Thoracic aorta (tissue), 2 donors: Measurements from ENCODE around the gene PDCD10. TPM values are rescaled to one million over a fixed set of nuclear protein-coding genes. Genes with fewer than 3 reads are reported as not detected.

ENCODE experiments used
- ATAC-seq: fragments of 150-250 bp; one replicate; pipeline ENCODE4 v1.8.0; 2017; ENCODE audit warnings: low read depth; ENCODE audit not compliant: insufficient number of reproducible peaks, low FRiP score
- DNase-seq: peaks from one replicate; pipeline ENCODE4 v3.0.0-alpha.2; 2020; ENCODE audit warnings: low spot score
- H3K27ac ChIP-seq, 2 donors: fragments of 200-600 bp; sonication (generic); 1 replicate in 1 of 2; 2 replicates in 1 of 2; pipeline ENCODE4 v1.5.1; 2016; ENCODE audit warnings: mild to moderate bottlenecking in 2 of 2, moderate library complexity in 2 of 2
- H3K27me3 ChIP-seq: fragments of 200-600 bp; sonication (generic); replicated peaks from 2 replicates; pipeline ENCODE4 v1.6.0; 2016; ENCODE audit warnings: mild to moderate bottlenecking; ENCODE audit not compliant: insufficient read depth
- H3K36me3 ChIP-seq: fragments of 200-600 bp; sonication (generic); one replicate; pipeline ENCODE4 v1.5.1; 2016
- H3K4me1 ChIP-seq, 2 donors: fragments of 200-600 bp; sonication (generic); 1 replicate in 1 of 2; 2 replicates in 1 of 2; pipeline versions ENCODE4 v1.5.1 to v1.6.0; 2016; ENCODE audit warnings: low read depth in 2 of 2, mild to moderate bottlenecking in 1 of 2; ENCODE audit not compliant: control insufficient read depth in 1 of 2
- H3K4me3 ChIP-seq: fragments of 200-600 bp; sonication (generic); 2 replicates; pipeline ENCODE4 v1.5.1; 2016; ENCODE audit warnings: mild to moderate bottlenecking
- H3K9me3 ChIP-seq: fragments of 200-600 bp; sonication (generic); 2 replicates; pipeline ENCODE4 v1.5.1; 2016
- CTCF ChIP-seq: fragments of 200-600 bp; sonication (generic); IDR thresholded peaks from one replicate; pipeline ENCODE4 v1.5.1; 2019; ENCODE audit warnings: antibody characterized with exemption
- total RNA-seq, 2 donors: library from RNA; depleted of rRNA; stranded (reverse); fragments of >200 nt; gene quantifications; one replicate each; pipeline versions ENCODE4 v1.1.0 to v1.2.3, GENCODE V29; 2016

Gene PDCD10
- total RNA-seq, 2 donors from 2014 or later: 55.5 to 77.3 TPM

GRCh38 chr3:167716920-167717319, 17.8 kb downstream of the PDCD10 start:
- peaks cover 8% of the 10 kb centered on the region for H3K36me3 ChIP-seq
- DNase-seq (no peak), ATAC-seq (no peak)
- H3K4me3 ChIP-seq: no peak overlapping the region
- H3K9me3 ChIP-seq: no peaks in the 10 kb centered on the region
- TF ChIP-seq CTCF: no peak
- no peaks in the 10 kb centered on the region for H3K4me1 ChIP-seq
- H3K27ac ChIP-seq: no peak overlapping the region
- no peaks in the 10 kb centered on the region for H3K27me3 ChIP-seq

- DNase-seq (no peak), ATAC-seq (no peak)
- Histone ChIP-seq H3K36me3 (peaks cover 14% of the 10 kb centered on the region), H3K4me1 (no peaks in the 10 kb centered on the region), H3K27ac (no peak overlapping the region), H3K9me3 (no peaks in the 10 kb centered on the region), H3K4me3 (no peak overlapping the region), H3K27me3 (no peaks in the 10 kb centered on the region)
- TF ChIP-seq CTCF: no peak
Measured at GRCh38 chr3:167714871-167715270, 19.8 kb downstream of the PDCD10 start.

- ATAC-seq (no peak), DNase-seq (no peak)
- Histone ChIP-seq H3K27ac (no peak overlapping the region), H3K9me3 (no peaks in the 10 kb centered on the region), H3K4me3 (no peak overlapping the region), H3K4me1 (no peaks in the 10 kb centered on the region), H3K27me3 (no peaks in the 10 kb centered on the region), H3K36me3 (peaks cover 14% of the 10 kb centered on the region)
- TF ChIP-seq CTCF: no peak
Measured at GRCh38 chr3:167712445-167712844, 22.2 kb downstream of the PDCD10 start.

GRCh38 chr3:167711439-167711838, 23.3 kb downstream of the PDCD10 start:
- Histone ChIP-seq H3K27ac (no peak overlapping the region), H3K4me1 (no peaks in the 10 kb centered on the region), H3K4me3 (no peak overlapping the region), H3K9me3 (no peaks in the 10 kb centered on the region), H3K27me3 (no peaks in the 10 kb centered on the region), H3K36me3 (peaks cover 14% of the 10 kb centered on the region)
- no peak for DNase-seq
- no peak for TF ChIP-seq CTCF
- ATAC-seq: no peak

GRCh38 chr3:167710552-167710951, 24.1 kb downstream of the PDCD10 start:
- Histone ChIP-seq H3K27ac (no peak overlapping the region), H3K9me3 (no peaks in the 10 kb centered on the region), H3K36me3 (peaks cover 14% of the 10 kb centered on the region), H3K4me3 (no peak overlapping the region), H3K27me3 (no peaks in the 10 kb centered on the region), H3K4me1 (no peaks in the 10 kb centered on the region)
- no peak for ATAC-seq
- no peak for DNase-seq
- no peak for TF ChIP-seq CTCF
